Esophagus muscularis mucosa (tissue), 4 donors: ENCODE data around the gene PDZRN3. TPM values are rescaled to one million over a fixed set of nuclear protein-coding genes. Genes with fewer than 3 reads are reported as not detected.

Experiments
- DNase-seq: peaks from one replicate; pipeline ENCODE4 v3.0.0-alpha.2; 2017; ENCODE audit errors: extremely low spot score
- H3K27ac ChIP-seq, 4 donors: fragments of 200-600 bp; sonication (generic); replicated peaks in 1 of 4; 1 replicate in 3 of 4; 2 replicates in 1 of 4; pipeline ENCODE4 v1.5.1; 2016 to 2019; ENCODE audit warnings: mild to moderate bottlenecking in 1 of 4
- H3K27me3 ChIP-seq, 4 donors: fragments of 200-600 bp; sonication (generic); one replicate each; pipeline versions ENCODE4 v1.5.1 to v1.6.0; 2016 to 2019
- H3K36me3 ChIP-seq, 4 donors: fragments of 200-600 bp; sonication (generic); one replicate each; pipeline ENCODE4 v1.5.1; 2016 to 2019
- H3K4me1 ChIP-seq, 4 donors: fragments of 200-600 bp; sonication (generic); one replicate each; pipeline ENCODE4 v1.5.1; 2016 to 2019
- H3K4me3 ChIP-seq, 4 donors: fragments of 200-600 bp; sonication (generic); 1 replicate in 2 of 4; 2 replicates in 2 of 4; pipeline ENCODE4 v1.5.1; 2016 to 2019; ENCODE audit warnings: mild to moderate bottlenecking in 4 of 4, moderate library complexity in 1 of 4
- H3K9me3 ChIP-seq, 4 donors: fragments of 200-600 bp; sonication (generic); 1 replicate in 3 of 4; 2 replicates in 1 of 4; pipeline ENCODE4 v1.5.1; 2016 to 2019
- CTCF ChIP-seq, 3 experiments: fragments of 200-600 bp in 2 of 3; fragments of 450-650 bp in 1 of 3; sonication (generic) in 2 of 3; IDR thresholded peaks; one replicate each; pipeline ENCODE4 v1.5.1; 2017 to 2019; ENCODE audit warnings: antibody characterized with exemption in 3 of 3, mild to moderate bottlenecking in 2 of 3, moderate library complexity in 1 of 3
- EP300 ChIP-seq: sonication (generic); formaldehyde crosslinking; IDR thresholded peaks from one replicate; pipeline ENCODE4 v1.6.1; 2017; ENCODE audit warnings: antibody characterized with exemption
- POLR2A ChIP-seq: fragments of 450-650 bp; IDR thresholded peaks from one replicate; pipeline ENCODE4 v1.6.1; 2017; ENCODE audit warnings: antibody characterized with exemption, moderate library complexity, mild to moderate bottlenecking, low read depth
- POLR2AphosphoS5 ChIP-seq, 2 donors: sonication (generic); formaldehyde crosslinking; IDR thresholded peaks; one replicate each; pipeline ENCODE4 v1.6.1; 2017; ENCODE audit warnings: antibody characterized with exemption in 2 of 2
- WGBS: methylation state at CpG from one replicate; pipeline ENCODE4 v1.1.5; 2018; 5-methylcytosine and 5-hydroxymethylcytosine counted together
- intact Hi-C: fragments of 100-400 bp; cut with DNase I; formaldehyde crosslinking; loops from one replicate; pipeline ENCODE4 v1.15.1; 2023
- total RNA-seq, 4 donors: library from RNA; depleted of rRNA; stranded (reverse); fragments of >200 nt; gene quantifications; one replicate each; pipeline versions ENCODE4 v1.1.0 to v1.2.1, GENCODE V29; 2016

PDZRN3 gene
- total RNA-seq, 4 donors from 2014 or later = 149 to 314 (median 220) TPM

GRCh38 chr3:73657186-73657585 lies 32.4 kb upstream of the PDZRN3 start:
- H3K4me1 ChIP-seq = no peaks in the 10 kb centered on the region
- no peaks in the 10 kb centered on the region for H3K36me3 ChIP-seq
- intact Hi-C loops = loop anchor here (10.0 kb wide), 1 partner anchor 552 kb away; no protein-coding TSS in a partner anchor
- no peak overlapping the region for H3K27ac ChIP-seq
- no peak for DNase-seq
- TF ChIP-seq CTCF (IDR thresholded peaks at IDR 0.05) (no peak), POLR2A (no peak), POLR2AphosphoS5 (IDR thresholded peaks at IDR 0.05) (no peak), EP300 (no peak)
- no peak overlapping the region for H3K4me3 ChIP-seq
- H3K9me3 ChIP-seq = no peaks in the 10 kb centered on the region
- no peaks in the 10 kb centered on the region for H3K27me3 ChIP-seq

GRCh38 chr3:73656241-73656890 lies 31.6 kb upstream of the PDZRN3 start:
- Histone ChIP-seq H3K36me3 (no peaks in the 10 kb centered on the region), H3K4me3 (no peak overlapping the region), H3K27me3 (no peaks in the 10 kb centered on the region), H3K4me1 (no peaks in the 10 kb centered on the region), H3K9me3 (no peaks in the 10 kb centered on the region), H3K27ac (no peak overlapping the region)
- TF ChIP-seq POLR2A (no peak), CTCF (IDR thresholded peaks at IDR 0.05) (no peak), EP300 (no peak), POLR2AphosphoS5 (IDR thresholded peaks at IDR 0.05) (no peak)
- intact Hi-C loops = loop anchor here (10.0 kb wide), 1 partner anchor 552 kb away; no protein-coding TSS in a partner anchor
- 98% methylated on average over 4 of the region's 4 CpGs for WGBS
- no peak for DNase-seq

- H3K36me3 ChIP-seq = no peaks in the 10 kb centered on the region
- no peak overlapping the region for H3K4me3 ChIP-seq
- H3K27me3 ChIP-seq = no peaks in the 10 kb centered on the region
- no peaks in the 10 kb centered on the region for H3K9me3 ChIP-seq
- no peak for DNase-seq
- TF ChIP-seq CTCF (IDR thresholded peaks at IDR 0.05) (no peak), POLR2AphosphoS5 (IDR thresholded peaks at IDR 0.05) (no peak), POLR2A (no peak), EP300 (no peak)
- H3K4me1 ChIP-seq = no peaks in the 10 kb centered on the region
- intact Hi-C loops = loop anchor here (10.0 kb wide), 1 partner anchor 550 kb away; no protein-coding TSS in a partner anchor
- 94% methylated on average over 5 of the region's 5 CpGs for WGBS
- no peak overlapping the region for H3K27ac ChIP-seq
Measured at GRCh38 chr3:73655197-73655596, 30.5 kb upstream of the PDZRN3 start.

- no peak for DNase-seq
- 86% methylated on average over 1 of the region's 1 CpG for WGBS
- Histone ChIP-seq H3K27ac (no peak overlapping the region), H3K27me3 (no peaks in the 10 kb centered on the region), H3K36me3 (no peaks in the 10 kb centered on the region), H3K9me3 (no peaks in the 10 kb centered on the region), H3K4me3 (no peak overlapping the region), H3K4me1 (no peaks in the 10 kb centered on the region)
- intact Hi-C loops = loop anchor here (10.0 kb wide), 1 partner anchor 549 kb away; no protein-coding TSS in a partner anchor
- TF ChIP-seq EP300 (no peak), CTCF (IDR thresholded peaks at IDR 0.05) (no peak), POLR2A (no peak), POLR2AphosphoS5 (IDR thresholded peaks at IDR 0.05) (no peak)
Measured at GRCh38 chr3:73653877-73654276, 29.1 kb upstream of the PDZRN3 start.

GRCh38 chr3:73653351-73653750 lies 28.6 kb upstream of the PDZRN3 start:
- H3K9me3 ChIP-seq = no peaks in the 10 kb centered on the region
- TF ChIP-seq CTCF (IDR thresholded peaks at IDR 0.05) = no peak
- TF ChIP-seq POLR2AphosphoS5 (IDR thresholded peaks at IDR 0.05) = no peak
- no peak for TF ChIP-seq EP300
- no peak for TF ChIP-seq POLR2A
- no peak overlapping the region for H3K27ac ChIP-seq
- intact Hi-C loops = loop anchor here (10.0 kb wide), 1 partner anchor 549 kb away; no protein-coding TSS in a partner anchor
- H3K4me1 ChIP-seq = no peaks in the 10 kb centered on the region
- H3K4me3 ChIP-seq = no peak overlapping the region
- no peaks in the 10 kb centered on the region for H3K36me3 ChIP-seq
- DNase-seq = no peak
- no peaks in the 10 kb centered on the region for H3K27me3 ChIP-seq
- 83% methylated on average over 3 of the region's 3 CpGs for WGBS
